Transverse colon (tissue), 4 donors: ENCODE data around the gene SLC26A9. TPM values are rescaled to one million over a fixed set of nuclear protein-coding genes. Genes with fewer than 3 reads are reported as not detected.
A peak's percentile ranks its signal among the peaks of the same experiment; 100 is the strongest.
"Not testable (repeated sequence)": the region's sequence is repeated elsewhere in the genome, so short reads cannot be mapped to it uniquely, and the experiment has no call there.

Experiments used
- DNase-seq: peaks from one replicate; pipeline ENCODE4 v3.0.0-alpha.2; 2019
- H3K27ac ChIP-seq, 4 donors: fragments of 200-600 bp; sonication (generic); 2 replicates each; pipeline ENCODE4 v1.5.1; 2016 to 2018; ENCODE audit warnings: inconsistent platforms in 4 of 4
- H3K27me3 ChIP-seq: fragments of 200-600 bp; sonication (generic); 2 replicates; pipeline ENCODE4 v1.5.1; 2017; ENCODE audit warnings: inconsistent platforms
- H3K36me3 ChIP-seq, 4 donors: fragments of 200-600 bp; sonication (generic); 2 replicates each; pipeline ENCODE4 v1.5.1; 2017 to 2019; ENCODE audit warnings: inconsistent platforms in 4 of 4
- H3K4me1 ChIP-seq, 4 donors: fragments of 200-600 bp; sonication (generic); 2 replicates each; pipeline ENCODE4 v1.5.1; 2017 to 2020; ENCODE audit warnings: inconsistent platforms in 4 of 4
- H3K4me3 ChIP-seq, 4 donors: fragments of 200-600 bp; sonication (generic); 1 replicate in 1 of 4; 2 replicates in 3 of 4; pipeline versions ENCODE4 v1.5.1 to v1.6.1; 2017 to 2019; ENCODE audit warnings: inconsistent platforms in 4 of 4
- H3K9me3 ChIP-seq, 2 donors: fragments of 200-600 bp; sonication (generic); 2 replicates each; pipeline ENCODE4 v1.5.1; 2017 to 2019; ENCODE audit warnings: inconsistent platforms in 2 of 2
- EP300 ChIP-seq: sonication (generic); formaldehyde crosslinking; IDR thresholded peaks from one replicate; pipeline ENCODE4 v1.6.1; 2017; ENCODE audit warnings: antibody characterized with exemption, low read depth
- POLR2A ChIP-seq: fragments of 450-650 bp; IDR thresholded peaks from one replicate; pipeline ENCODE4 v1.6.1; 2016; ENCODE audit warnings: antibody characterized with exemption, mild to moderate bottlenecking, moderate library complexity
- POLR2AphosphoS5 ChIP-seq, 3 donors: sonication (generic); formaldehyde crosslinking; IDR thresholded peaks; one replicate each; pipeline ENCODE4 v1.6.1; 2016; ENCODE audit warnings: antibody characterized with exemption in 3 of 3
- WGBS, 2 donors: methylation state at CpG; one replicate each; pipeline ENCODE4 v1.1.5; 2018; ENCODE audit warnings: low coverage in 1 of 2; 5-methylcytosine and 5-hydroxymethylcytosine counted together
- in situ Hi-C, 4 donors: fragments of 200-750 bp; cut with MboI; loops; one replicate each; pipeline versions ENCODE4 v1.15.0 to v1.15.1; 2017; ENCODE audit warnings: low sequenced_read_pairs in 3 of 4, low pct_ligation_motif_present in 1 of 4, low pct_unique_long_range_greater_than_20kb in 1 of 4
- intact Hi-C: fragments of 100-400 bp; cut with DNase I; formaldehyde crosslinking; loops from one replicate; pipeline ENCODE4 v1.15.1; 2023; ENCODE audit warnings: low total_unique reads
- total RNA-seq, 4 donors: library from RNA; depleted of rRNA; stranded (reverse); fragments of >200 nt; gene quantifications; one replicate each; pipeline ENCODE4 v1.1.0, GENCODE V29; 2016
- TF ChIP-seq, protein P1 (sequence below), 5 experiments: fragments of 200-600 bp in 3 of 5; fragments of 450-650 bp in 2 of 5; sonication (generic) in 3 of 5; IDR thresholded peaks; 1 replicate in 2 of 5; 2 replicates in 3 of 5; pipeline ENCODE4 v1.5.1; 2016 to 2017; ENCODE audit warnings: antibody characterized with exemption in 5 of 5, inconsistent platforms in 3 of 5, mild to moderate bottlenecking in 2 of 5, moderate library complexity in 1 of 5

Gene SLC26A9
- total RNA-seq, 4 donors from 2014 or later: not detected

GRCh38 chr1:205907794-205908193 lies 35.5 kb downstream of the SLC26A9 start:
- H3K36me3 ChIP-seq: no peaks in the 10 kb centered on the region
- no peaks in the 10 kb centered on the region for H3K4me1 ChIP-seq
- no peak for DNase-seq
- peaks cover 10% of the 10 kb centered on the region for H3K27me3 ChIP-seq
- in situ Hi-C loops: loop anchor here in 1 of 4 donors (25.0 kb wide), 1 partner anchor 120 kb away; the partner anchor contains the start of gene RAB29
- TF ChIP-seq, protein P1, sequence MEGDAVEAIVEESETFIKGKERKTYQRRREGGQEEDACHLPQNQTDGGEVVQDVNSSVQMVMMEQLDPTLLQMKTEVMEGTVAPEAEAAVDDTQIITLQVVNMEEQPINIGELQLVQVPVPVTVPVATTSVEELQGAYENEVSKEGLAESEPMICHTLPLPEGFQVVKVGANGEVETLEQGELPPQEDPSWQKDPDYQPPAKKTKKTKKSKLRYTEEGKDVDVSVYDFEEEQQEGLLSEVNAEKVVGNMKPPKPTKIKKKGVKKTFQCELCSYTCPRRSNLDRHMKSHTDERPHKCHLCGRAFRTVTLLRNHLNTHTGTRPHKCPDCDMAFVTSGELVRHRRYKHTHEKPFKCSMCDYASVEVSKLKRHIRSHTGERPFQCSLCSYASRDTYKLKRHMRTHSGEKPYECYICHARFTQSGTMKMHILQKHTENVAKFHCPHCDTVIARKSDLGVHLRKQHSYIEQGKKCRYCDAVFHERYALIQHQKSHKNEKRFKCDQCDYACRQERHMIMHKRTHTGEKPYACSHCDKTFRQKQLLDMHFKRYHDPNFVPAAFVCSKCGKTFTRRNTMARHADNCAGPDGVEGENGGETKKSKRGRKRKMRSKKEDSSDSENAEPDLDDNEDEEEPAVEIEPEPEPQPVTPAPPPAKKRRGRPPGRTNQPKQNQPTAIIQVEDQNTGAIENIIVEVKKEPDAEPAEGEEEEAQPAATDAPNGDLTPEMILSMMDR (IDR thresholded peaks at IDR 0.05): peak; percentile 31 to 45 (median 41)
- no peak for TF ChIP-seq POLR2AphosphoS5 (IDR thresholded peaks at IDR 0.05)
- intact Hi-C loops: no loop called here
- WGBS, 2 donors: 34 to 57% methylated on average over 1 to 2 of the region's 2 CpGs
- no peak overlapping the region for H3K4me3 ChIP-seq
- H3K9me3 ChIP-seq: peaks cover 0 to 3% of the 10 kb centered on the region in 2 donors
- no peak overlapping the region for H3K27ac ChIP-seq

GRCh38 chr1:205905095-205905494 lies 38.2 kb downstream of the SLC26A9 start:
- H3K27ac ChIP-seq, H3K9me3 ChIP-seq, H3K4me1 ChIP-seq, intact Hi-C loops, DNase-seq, H3K36me3 ChIP-seq, H3K4me3 ChIP-seq, H3K27me3 ChIP-seq: not testable (repeated sequence)
- 60 to 68% methylated on average over 2 to 3 of the region's 3 CpGs for WGBS, 2 donors
- in situ Hi-C loops: loop anchor here in 1 of 4 donors (25.0 kb wide), 1 partner anchor 118 kb away; the partner anchor contains the start of gene RAB29

DNA sequence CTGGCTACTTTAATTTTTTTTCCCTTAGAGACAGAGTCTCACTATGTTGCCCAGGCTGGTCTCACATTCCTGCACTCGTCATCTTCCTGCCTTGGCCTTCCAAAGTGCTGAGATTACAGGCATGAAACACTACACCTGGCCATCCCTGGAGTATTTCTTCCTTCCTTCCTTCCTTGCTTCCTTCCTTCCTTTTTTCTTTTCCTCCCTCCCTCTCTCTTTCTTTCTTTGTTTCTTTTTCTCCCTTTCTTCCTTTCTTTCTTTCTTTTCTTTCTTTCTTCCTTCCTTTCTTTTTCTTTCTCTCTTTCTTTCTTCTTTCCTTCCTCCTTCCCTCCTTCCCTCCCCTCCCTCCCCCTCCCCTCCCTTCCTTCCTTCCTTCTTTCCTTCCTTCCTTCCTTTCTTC lies 46.9 kb downstream of the SLC26A9 start:
- DNase-seq: no peak
- no peaks in the 10 kb centered on the region for H3K36me3 ChIP-seq
- intact Hi-C loops: no loop called here

GRCh38 chr1:205894119-205894518 lies 49.1 kb downstream of the SLC26A9 start:
- H3K4me3 ChIP-seq, DNase-seq, H3K4me1 ChIP-seq, intact Hi-C loops, H3K27me3 ChIP-seq, in situ Hi-C loops, H3K36me3 ChIP-seq, H3K27ac ChIP-seq, H3K9me3 ChIP-seq: not testable (repeated sequence)
- 75 to 97% methylated on average over 3 of the region's 3 CpGs for WGBS, 2 donors

More for the DNA sequence above, 46.9 kb downstream of the SLC26A9 start:
- WGBS, 2 donors: 74 to 100% methylated on average over 1 of the region's 1 CpG
- TF ChIP-seq POLR2A (no peak), EP300 (no peak), POLR2AphosphoS5 (IDR thresholded peaks at IDR 0.05) (no peak)
- TF ChIP-seq, protein P1 (IDR thresholded peaks at IDR 0.05): no peak
- H3K4me3 ChIP-seq: no peak overlapping the region
- H3K4me1 ChIP-seq: no peaks in the 10 kb centered on the region
- no peaks in the 10 kb centered on the region for H3K9me3 ChIP-seq
- in situ Hi-C loops: no loop called here
- H3K27ac ChIP-seq: no peak overlapping the region
- H3K27me3 ChIP-seq: peaks cover 7% of the 10 kb centered on the region

GRCh38 chr1:205892175-205892574 lies 51.1 kb downstream of the SLC26A9 start:
- H3K36me3 ChIP-seq, H3K9me3 ChIP-seq, H3K4me1 ChIP-seq, intact Hi-C loops, H3K27me3 ChIP-seq, H3K27ac ChIP-seq, H3K4me3 ChIP-seq, DNase-seq, in situ Hi-C loops: not testable (repeated sequence)
- WGBS, 2 donors: 40 to 51% methylated on average over 1 to 2 of the region's 2 CpGs

GRCh38 chr1:205891481-205891880 lies 51.8 kb downstream of the SLC26A9 start:
- not testable (repeated sequence) for H3K27me3 ChIP-seq

GRCh38 chr1:205890631-205891030 lies 52.6 kb downstream of the SLC26A9 start:
- H3K27ac ChIP-seq, in situ Hi-C loops, H3K9me3 ChIP-seq, H3K27me3 ChIP-seq, H3K36me3 ChIP-seq, H3K4me1 ChIP-seq, intact Hi-C loops, DNase-seq, H3K4me3 ChIP-seq: not testable (repeated sequence)
- 78% methylated on average over 3 of the region's 3 CpGs; no CpG with 5 or more reads in 1 of the 2 donors for WGBS, 2 donors

More at GRCh38 chr1:205891481-205891880, 51.8 kb downstream of the SLC26A9 start:
- H3K4me1 ChIP-seq, H3K4me3 ChIP-seq, H3K27ac ChIP-seq, H3K9me3 ChIP-seq, intact Hi-C loops, H3K36me3 ChIP-seq, in situ Hi-C loops, DNase-seq: not testable (repeated sequence)
- WGBS, 2 donors: 76% methylated on average over 2 of the region's 2 CpGs; no CpG with 5 or more reads in 1 of the 2 donors

GRCh38 chr1:205889706-205890105 lies 53.5 kb downstream of the SLC26A9 start:
- intact Hi-C loops, H3K27ac ChIP-seq, H3K4me1 ChIP-seq, H3K9me3 ChIP-seq, DNase-seq, H3K4me3 ChIP-seq, in situ Hi-C loops, H3K27me3 ChIP-seq, H3K36me3 ChIP-seq: not testable (repeated sequence)
- 67 to 76% methylated on average over 1 to 3 of the region's 3 CpGs for WGBS, 2 donors

- H3K4me1 ChIP-seq, H3K9me3 ChIP-seq, H3K27ac ChIP-seq, H3K27me3 ChIP-seq, H3K4me3 ChIP-seq, intact Hi-C loops, DNase-seq, H3K36me3 ChIP-seq, in situ Hi-C loops: not testable (repeated sequence)
- WGBS, 2 donors: 61 to 92% methylated on average over 4 of the region's 4 CpGs
Measured at GRCh38 chr1:205889006-205889405, 54.2 kb downstream of the SLC26A9 start.
